GM12875 (cell line): ENCODE measurements around the gene GNG12.

Source experiments
- H3K4me3 ChIP-seq: one replicate; pipeline ENCODE4 v1.5.1; 2011; ENCODE audit warnings: low read depth, low read length, control low read depth
- CTCF ChIP-seq: IDR thresholded peaks from 2 replicates; pipeline ENCODE4 v1.5.1; 2011; ENCODE audit warnings: low read depth, mild to moderate bottlenecking, control low read depth, inconsistent platforms, low read length, moderate library complexity, borderline replicate concordance; ENCODE audit not compliant: insufficient read depth

The GNG12 gene

GRCh38 chr1:67685558-67686266 lies 147.6 kb downstream of the GNG12 start:
- no peak for TF ChIP-seq CTCF
- peak overlapping the region; percentile 90 for H3K4me3 ChIP-seq

- TF ChIP-seq CTCF: no peak
- H3K4me3 ChIP-seq: peak within 1 kb of the TSS; percentile 90
Observed at GRCh38 chr1:67685067-67685557, 148.2 kb downstream of the GNG12 start, which contains the start of gene GADD45A. Gene GADD45A, plus strand, starts transcription at chr1:67685201. Its CDS starts 294 bp downstream, at chr1:67685495.

- no peak overlapping the region for H3K4me3 ChIP-seq
- no peak for TF ChIP-seq CTCF
Observed at GRCh38 chr1:67684526-67685066, 148.7 kb downstream of the GNG12 start.

GRCh38 chr1:67683766-67684525 lies 149.3 kb downstream of the GNG12 start:
- no peak overlapping the region for H3K4me3 ChIP-seq
- no peak for TF ChIP-seq CTCF

- TF ChIP-seq CTCF: no peak
- no peak overlapping the region for H3K4me3 ChIP-seq
Observed at GRCh38 chr1:67683316-67683715, 150.0 kb downstream of the GNG12 start.

GRCh38 chr1:67682659-67683197 lies 150.5 kb downstream of the GNG12 start:
- no peak for TF ChIP-seq CTCF
- no peak overlapping the region for H3K4me3 ChIP-seq
